Kidney (tissue), 14 donors: ENCODE measurements around the gene PPP1R14D. TPM values are rescaled to one million over a fixed set of nuclear protein-coding genes. Genes with fewer than 3 reads are reported as not detected.

Experiments used
- DNase-seq, 5 donors: peaks; one replicate each; pipeline ENCODE4 v3.0.0-alpha.2; 2013 to 2020
- FAIRE-seq: peaks from 2 replicates; lab custom pipeline; 2012; peaks lifted over from hg19 to GRCh38; lab: Jason Lieb, UNC
- H3K27ac ChIP-seq, 2 donors: one replicate each; pipeline ENCODE4 v1.7.0; 2013; ENCODE audit warnings: low read depth in 2 of 2, low read length in 2 of 2, inconsistent platforms in 1 of 2
- H3K27me3 ChIP-seq: one replicate; pipeline ENCODE4 v1.7.1; 2013; ENCODE audit warnings: low read length, inconsistent platforms; ENCODE audit not compliant: control insufficient read depth, insufficient read depth
- H3K36me3 ChIP-seq, 3 donors: one replicate each; pipeline versions ENCODE4 v1.7.0 to v1.7.1; 2013; ENCODE audit warnings: low read length in 3 of 3, control low read depth in 1 of 3, inconsistent platforms in 1 of 3; ENCODE audit not compliant: insufficient read depth in 3 of 3, control insufficient read depth in 2 of 3
- H3K4me1 ChIP-seq, 3 donors: one replicate each; pipeline versions ENCODE4 v1.7.0 to v1.7.1; 2013; ENCODE audit warnings: low read length in 3 of 3, inconsistent platforms in 1 of 3, low read depth in 1 of 3; ENCODE audit not compliant: control insufficient read depth in 2 of 3, insufficient read depth in 2 of 3
- H3K4me3 ChIP-seq, 3 donors: one replicate each; pipeline versions ENCODE4 v1.7.0 to v1.8.1; 2013; ENCODE audit warnings: low read length in 3 of 3, control low read depth in 1 of 3, inconsistent platforms in 1 of 3
- H3K9ac ChIP-seq, 3 donors: one replicate each; pipeline versions ENCODE4 v1.7.0 to v1.7.1; 2013; ENCODE audit warnings: low read length in 3 of 3, control low read depth in 1 of 3, inconsistent platforms in 1 of 3
- H3K9me3 ChIP-seq, 3 donors: one replicate each; pipeline versions ENCODE4 v1.7.0 to v1.7.1; 2013; ENCODE audit warnings: low read length in 3 of 3, control low read depth in 1 of 3, inconsistent platforms in 1 of 3; ENCODE audit not compliant: control insufficient read depth in 2 of 3, insufficient read depth in 1 of 3
- intact Hi-C: fragments of 100-400 bp; cut with DNase I; formaldehyde crosslinking; loops from one replicate; pipeline ENCODE4 v1.11.1; 2022
- polyA plus RNA-seq: library from polyadenylated mRNA; stranded (reverse); fragments of 350-450 nt; fragmentation: Illumina TruSeq; extraction: RNeasy Lipid Tissue Mini Kit (QIAGEN cat#74804); gene quantifications from one replicate; pipeline ENCODE4 v1.2.3, GENCODE V29; 2014; ENCODE audit warnings: low read depth, low replicate concordance; ENCODE audit not compliant: insufficient read depth
- total RNA-seq: library from RNA; stranded (reverse); fragmentation: NEBNext Ultra II Directional; extraction: Animal tissue kit (Norgen Biotek cat#: 25700); gene quantifications from one replicate; pipeline ENCODE4 v1.2.1, GENCODE V29; 2021
- TF ChIP-seq, protein P1 (sequence below): IDR thresholded peaks from 3 replicates; pipeline ENCODE4 v1.5.1; 2012; ENCODE audit warnings: mild to moderate bottlenecking, moderate library complexity, borderline replicate concordance; ENCODE audit not compliant: insufficient read depth; ENCODE audit errors: extremely low read depth
- donor health status: control.
- donor health status: control.
- donor health status: control.
- donor health status: control.
- donor health status: control.
- donor health status: DM: yes; HTN: yes; CAD: no.
- donor health status: Normal renal cell carcinoma (clear cell type).

Gene PPP1R14D
- total and polyA plus RNA-seq, 2 donors from 2014 or later, result 4.0 TPM; not detected in 1

DNA sequence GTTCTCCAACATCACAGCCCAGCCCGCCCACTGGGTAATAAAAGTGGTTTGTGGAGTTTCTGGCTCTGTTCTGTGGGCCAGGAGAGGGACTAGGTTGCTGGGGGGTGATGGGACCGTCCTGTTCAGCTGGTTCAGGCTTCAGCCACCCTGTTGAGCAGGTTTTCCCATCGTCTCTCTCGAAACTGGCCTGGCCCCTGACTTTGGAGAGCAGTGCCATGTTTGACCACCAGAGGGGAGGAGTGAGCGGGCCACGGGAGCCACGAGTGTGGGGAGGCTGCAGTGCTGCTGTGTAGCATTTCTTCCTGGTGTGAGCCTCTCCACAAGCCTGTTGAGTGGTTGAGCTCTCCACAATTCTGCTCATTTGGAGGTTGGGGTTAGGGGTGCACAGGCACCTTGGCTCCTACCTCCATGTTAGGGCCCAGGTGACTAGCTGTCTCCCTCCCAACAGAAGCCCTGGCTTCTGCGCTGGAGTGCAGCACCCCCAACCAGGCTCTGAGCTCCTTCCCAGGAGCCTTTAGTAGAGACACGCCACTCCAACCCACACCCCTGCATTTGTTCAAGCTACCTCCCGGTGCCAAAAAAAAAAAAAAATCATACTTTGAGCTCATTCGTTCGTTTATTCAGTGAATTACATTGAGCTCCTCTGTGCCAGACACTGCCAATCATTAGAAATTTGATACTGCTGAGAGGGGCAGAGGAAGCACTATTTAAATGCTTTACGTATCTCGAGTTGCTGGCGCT lies 29.3 kb upstream of the PPP1R14D start:
- TF ChIP-seq, protein P1, sequence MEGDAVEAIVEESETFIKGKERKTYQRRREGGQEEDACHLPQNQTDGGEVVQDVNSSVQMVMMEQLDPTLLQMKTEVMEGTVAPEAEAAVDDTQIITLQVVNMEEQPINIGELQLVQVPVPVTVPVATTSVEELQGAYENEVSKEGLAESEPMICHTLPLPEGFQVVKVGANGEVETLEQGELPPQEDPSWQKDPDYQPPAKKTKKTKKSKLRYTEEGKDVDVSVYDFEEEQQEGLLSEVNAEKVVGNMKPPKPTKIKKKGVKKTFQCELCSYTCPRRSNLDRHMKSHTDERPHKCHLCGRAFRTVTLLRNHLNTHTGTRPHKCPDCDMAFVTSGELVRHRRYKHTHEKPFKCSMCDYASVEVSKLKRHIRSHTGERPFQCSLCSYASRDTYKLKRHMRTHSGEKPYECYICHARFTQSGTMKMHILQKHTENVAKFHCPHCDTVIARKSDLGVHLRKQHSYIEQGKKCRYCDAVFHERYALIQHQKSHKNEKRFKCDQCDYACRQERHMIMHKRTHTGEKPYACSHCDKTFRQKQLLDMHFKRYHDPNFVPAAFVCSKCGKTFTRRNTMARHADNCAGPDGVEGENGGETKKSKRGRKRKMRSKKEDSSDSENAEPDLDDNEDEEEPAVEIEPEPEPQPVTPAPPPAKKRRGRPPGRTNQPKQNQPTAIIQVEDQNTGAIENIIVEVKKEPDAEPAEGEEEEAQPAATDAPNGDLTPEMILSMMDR, result peak; percentile 98
- Histone ChIP-seq H3K36me3 (peaks cover 0 to 32% (median 17%) of the 10 kb centered on the region in 3 donors), H3K27me3 (no peaks in the 10 kb centered on the region), H3K4me1 (peaks cover 0 to 3% (median 0%) of the 10 kb centered on the region in 3 donors), H3K9me3 (no peaks in the 10 kb centered on the region), H3K9ac (no peak overlapping the region), H3K27ac (peak overlapping the region in 1 of 2 donors; percentile 26), H3K4me3 (no peak overlapping the region)
- intact Hi-C loops, result no loop called here
- DNase-seq (peak; percentile 88 to 92 (median 92)), FAIRE-seq (no peak)

DNA sequence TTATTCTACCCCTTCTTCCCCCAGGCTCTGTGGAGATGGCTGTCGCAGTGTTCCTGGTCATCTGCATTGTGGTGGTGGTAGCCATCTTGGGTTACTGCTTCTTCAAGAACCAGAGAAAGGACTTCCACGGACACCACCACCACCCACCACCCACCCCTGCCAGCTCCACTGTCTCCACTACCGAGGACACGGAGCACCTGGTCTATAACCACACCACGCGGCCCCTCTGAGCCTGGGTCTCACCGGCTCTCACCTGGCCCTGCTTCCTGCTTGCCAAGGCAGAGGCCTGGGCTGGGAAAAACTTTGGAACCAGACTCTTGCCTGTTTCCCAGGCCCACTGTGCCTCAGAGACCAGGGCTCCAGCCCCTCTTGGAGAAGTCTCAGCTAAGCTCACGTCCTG lies 28.2 kb upstream of the PPP1R14D start:
- peaks cover 0 to 3% (median 0%) of the 10 kb centered on the region in 3 donors for H3K4me1 ChIP-seq
- H3K4me3 ChIP-seq, result no peak overlapping the region
- TF ChIP-seq, protein P1, result no peak
- H3K27me3 ChIP-seq, result no peaks in the 10 kb centered on the region
- H3K9me3 ChIP-seq, result no peaks in the 10 kb centered on the region
- no peak overlapping the region for H3K9ac ChIP-seq
- intact Hi-C loops, result no loop called here
- FAIRE-seq (no peak), DNase-seq (peak in 1 of 5 donors; percentile 53)
- peaks cover 0 to 34% (median 17%) of the 10 kb centered on the region in 3 donors for H3K36me3 ChIP-seq
- no peak overlapping the region for H3K27ac ChIP-seq

DNA sequence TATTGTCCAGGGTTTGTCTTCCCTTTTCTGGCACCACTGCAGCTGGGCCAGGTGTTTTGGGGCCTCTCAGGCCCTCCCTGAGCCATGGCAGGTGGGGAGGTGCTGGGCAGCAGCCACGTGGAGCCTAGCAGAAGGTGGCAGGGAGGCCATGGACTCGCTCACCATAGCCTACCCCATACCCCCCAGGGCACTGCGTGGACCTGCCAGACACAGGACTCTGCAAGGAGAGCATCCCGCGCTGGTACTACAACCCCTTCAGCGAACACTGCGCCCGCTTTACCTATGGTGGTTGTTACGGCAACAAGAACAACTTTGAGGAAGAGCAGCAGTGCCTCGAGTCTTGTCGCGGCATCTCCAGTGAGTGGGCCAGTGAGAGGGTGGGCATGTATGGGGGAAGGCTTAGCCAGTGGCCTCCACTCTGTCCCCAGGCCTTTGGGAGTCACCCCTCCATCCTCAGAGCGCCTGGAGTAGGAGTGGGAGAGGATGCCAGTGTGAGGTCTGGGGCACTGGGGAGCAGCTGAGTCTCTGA lies 27.3 kb upstream of the PPP1R14D start:
- DNase-seq, result peak in 1 of 5 donors; percentile 46

More for the DNA sequence above, 27.3 kb upstream of the PPP1R14D start:
- peaks cover 0 to 3% (median 0%) of the 10 kb centered on the region in 3 donors for H3K4me1 ChIP-seq
- intact Hi-C loops, result no loop called here
- H3K36me3 ChIP-seq, result peaks cover 0 to 34% (median 17%) of the 10 kb centered on the region in 3 donors
- H3K27ac ChIP-seq, result no peak overlapping the region
- FAIRE-seq, result no peak
- TF ChIP-seq, protein P1, result no peak
- H3K4me3 ChIP-seq, result no peak overlapping the region
- no peaks in the 10 kb centered on the region for H3K27me3 ChIP-seq
- no peak overlapping the region for H3K9ac ChIP-seq
- no peaks in the 10 kb centered on the region for H3K9me3 ChIP-seq
